HUES48 (cell line): ENCODE data around the gene MYO5B.
"Not testable (repeated sequence)": the region's sequence is repeated elsewhere in the genome, so short reads cannot be mapped to it uniquely, and the experiment has no call there.

ENCODE experiments used
- H3K27ac ChIP-seq: one replicate; pipeline ENCODE4 v1.7.0; 2013; ENCODE audit warnings: low read depth, low read length, inconsistent platforms
- H3K27me3 ChIP-seq: 2 replicates; pipeline ENCODE4 v1.6.1; 2013; ENCODE audit warnings: mild to moderate bottlenecking, low read length; ENCODE audit not compliant: control insufficient read depth, insufficient read depth
- H3K36me3 ChIP-seq: 2 replicates; pipeline ENCODE4 v1.6.1; 2013; ENCODE audit warnings: low read length; ENCODE audit not compliant: control insufficient read depth, insufficient read depth
- H3K4me1 ChIP-seq: 2 replicates; pipeline ENCODE4 v1.6.1; 2013; ENCODE audit warnings: mild to moderate bottlenecking, low read length; ENCODE audit not compliant: control insufficient read depth, insufficient read depth
- H3K4me3 ChIP-seq: 2 replicates; pipeline ENCODE4 v1.5.1; 2013; ENCODE audit warnings: mild to moderate bottlenecking, low read depth, low read length
- H3K9ac ChIP-seq: 2 replicates; pipeline ENCODE4 v1.6.1; 2013; ENCODE audit warnings: mild to moderate bottlenecking, low read depth, low read length, moderate library complexity
- H3K9me3 ChIP-seq: 2 replicates; pipeline ENCODE4 v1.6.1; 2013; ENCODE audit warnings: low read length; ENCODE audit not compliant: control insufficient read depth, insufficient read depth

MYO5B gene

GRCh38 chr18:50194631-50195532 is at the start of gene MYO5B:
TSS of gene MYO5B (minus strand) at chr18:50195147. CDS start at chr18:50194793, 354 bp downstream.
- peaks cover 61% of the 10 kb centered on the region for H3K27me3 ChIP-seq

GRCh38 chr18:50241768-50242167 is 46.8 kb upstream of the MYO5B start:
- peaks cover 13% of the 10 kb centered on the region for H3K9me3 ChIP-seq
- not testable (repeated sequence) for H3K4me3 ChIP-seq, H3K4me1 ChIP-seq, H3K27me3 ChIP-seq, H3K36me3 ChIP-seq, H3K27ac ChIP-seq, H3K9ac ChIP-seq

More at GRCh38 chr18:50194631-50195532, at the start of gene MYO5B:
- peak within 1 kb of the TSS; percentile 75 for H3K4me3 ChIP-seq
- H3K4me1 ChIP-seq: 0 out of 2 replicates have a peak, but pooled peaks cover 5% of the 10 kb centered on the region
- no peaks in the 10 kb centered on the region for H3K9me3 ChIP-seq
- no peak within 1 kb of the TSS for H3K27ac ChIP-seq
- peak within 1 kb of the TSS; percentile 39; the same call in 1 of the 2 replicates for H3K9ac ChIP-seq
- no peaks in the 10 kb centered on the region for H3K36me3 ChIP-seq

GRCh38 chr18:50240080-50240563 is 45.2 kb upstream of the MYO5B start:
- H3K9me3 ChIP-seq: peaks cover 13% of the 10 kb centered on the region
- no peak overlapping the region for H3K4me3 ChIP-seq
- no peaks in the 10 kb centered on the region for H3K36me3 ChIP-seq
- H3K27me3 ChIP-seq: no peaks in the 10 kb centered on the region
- no peaks in the 10 kb centered on the region for H3K4me1 ChIP-seq
- H3K9ac ChIP-seq: no peak overlapping the region
- H3K27ac ChIP-seq: no peak overlapping the region

- Histone ChIP-seq H3K4me1 (0 out of 2 replicates have a peak, but pooled peaks cover 5% of the 10 kb centered on the region), H3K4me3 (no peak overlapping the region), H3K27ac (peak overlapping the region; percentile 36), H3K36me3 (no peaks in the 10 kb centered on the region), H3K27me3 (no peaks in the 10 kb centered on the region), H3K9me3 (no peaks in the 10 kb centered on the region; the same call in 1 of the 2 replicates), H3K9ac (no peak overlapping the region)
These were observed 37.5 kb upstream of the MYO5B start for GRCh38 chr18:50232419-50232818.

- Histone ChIP-seq H3K27me3 (no peaks in the 10 kb centered on the region), H3K4me3 (no peak overlapping the region), H3K36me3 (no peaks in the 10 kb centered on the region), H3K9ac (no peak overlapping the region), H3K4me1 (0 out of 2 replicates have a peak, but pooled peaks cover 5% of the 10 kb centered on the region), H3K27ac (peak overlapping the region; percentile 36), H3K9me3 (no peaks in the 10 kb centered on the region; the same call in 1 of the 2 replicates)
These were observed 36.7 kb upstream of the MYO5B start for GRCh38 chr18:50231621-50232020.

- H3K27ac ChIP-seq, H3K36me3 ChIP-seq, H3K4me1 ChIP-seq, H3K27me3 ChIP-seq, H3K4me3 ChIP-seq, H3K9me3 ChIP-seq, H3K9ac ChIP-seq: not testable (repeated sequence)
These were observed 25.3 kb upstream of the MYO5B start for GRCh38 chr18:50220249-50220648.

GRCh38 chr18:50218432-50219197 is 23.7 kb upstream of the MYO5B start:
- no peaks in the 10 kb centered on the region; the same call in 1 of the 2 replicates for H3K27me3 ChIP-seq
- H3K36me3 ChIP-seq: no peaks in the 10 kb centered on the region
- peaks cover 5% of the 10 kb centered on the region for H3K9me3 ChIP-seq
- no peak overlapping the region for H3K27ac ChIP-seq
- H3K4me3 ChIP-seq: no peak overlapping the region
- H3K9ac ChIP-seq: no peak overlapping the region
- no peaks in the 10 kb centered on the region for H3K4me1 ChIP-seq

GRCh38 chr18:50209311-50209710 is 14.4 kb upstream of the MYO5B start:
- Histone ChIP-seq H3K36me3 (no peaks in the 10 kb centered on the region), H3K27ac (no peak overlapping the region), H3K9ac (no peak overlapping the region), H3K9me3 (no peaks in the 10 kb centered on the region), H3K4me3 (no peak overlapping the region), H3K4me1 (no peaks in the 10 kb centered on the region), H3K27me3 (no peaks in the 10 kb centered on the region; the same call in 1 of the 2 replicates)

GRCh38 chr18:50207722-50208121 is 12.8 kb upstream of the MYO5B start:
- no peaks in the 10 kb centered on the region for H3K4me1 ChIP-seq
- H3K36me3 ChIP-seq: no peaks in the 10 kb centered on the region
- H3K9ac ChIP-seq: no peak overlapping the region
- H3K27ac ChIP-seq: no peak overlapping the region
- no peak overlapping the region for H3K4me3 ChIP-seq
- no peaks in the 10 kb centered on the region for H3K9me3 ChIP-seq
- peaks cover 8% of the 10 kb centered on the region for H3K27me3 ChIP-seq

- Histone ChIP-seq H3K27me3 (peaks cover 8% of the 10 kb centered on the region), H3K9me3 (no peaks in the 10 kb centered on the region), H3K36me3 (no peaks in the 10 kb centered on the region), H3K27ac (no peak overlapping the region), H3K4me3 (peak overlapping the region; percentile 52), H3K4me1 (no peaks in the 10 kb centered on the region), H3K9ac (no peak overlapping the region)
These were observed 9.1 kb upstream of the MYO5B start for GRCh38 chr18:50203801-50204604.
